H1 (cell line): Measurements from ENCODE around the gene SPPL2B. TPM values are rescaled to one million over a fixed set of nuclear protein-coding genes. Genes with fewer than 3 reads are reported as not detected.

Experiments used
- CREB1 ChIP-seq: IDR thresholded peaks from 2 replicates; pipeline ENCODE4 v1.6.1; 2012; ENCODE audit warnings: inconsistent platforms
- EZH2 ChIP-seq: fragments of 200-600 bp; sonication (generic); IDR thresholded peaks from 2 replicates; pipeline ENCODE4 v1.7.1; 2012; ENCODE audit warnings: low read depth, mild to moderate bottlenecking, moderate library complexity, low read length, inconsistent platforms; ENCODE audit not compliant: severe bottlenecking
- RNF2 ChIP-seq: fragments of 200-900, 300-1000 bp; sonication (generic); IDR thresholded peaks from 2 replicates; pipeline ENCODE4 v1.7.1; 2016; ENCODE audit warnings: borderline replicate concordance, low read depth, mild to moderate bottlenecking, antibody characterized with exemption, low read length; ENCODE audit not compliant: poor library complexity, severe bottlenecking; ENCODE audit errors: missing control alignments
- polyA plus RNA-seq, 7 experiments: library from polyadenylated mRNA; depleted of rRNA in 3 of 7; stranded (reverse) in 5 of 7; unstranded in 2 of 7; fragments of >200 nt in 5 of 7; fragments of 200-250 nt in 2 of 7; gene quantifications; 1 replicate in 5 of 7; 2 replicates in 1 of 7; 4 replicates in 1 of 7; pipeline versions ENCODE4 v1.2.1 to v1.2.3, GENCODE V29; 2011 to 2013; ENCODE audit warnings: missing spikeins in 2 of 7, mixed read lengths in 2 of 7
- total RNA-seq: library from RNA; stranded (reverse); fragmentation: NEBNext Ultra II Directional; extraction: Animal tissue kit (Norgen Biotek cat#: 25700); gene quantifications from 2 replicates; pipeline ENCODE4 v1.2.1, GENCODE V29; 2021

Gene SPPL2B
- total and polyA plus RNA-seq, 2 of the 8 experiments (the other 6 are each of a cell fraction or from before 2014, with no cell fraction given): 34.8 to 55.7 TPM

DNA sequence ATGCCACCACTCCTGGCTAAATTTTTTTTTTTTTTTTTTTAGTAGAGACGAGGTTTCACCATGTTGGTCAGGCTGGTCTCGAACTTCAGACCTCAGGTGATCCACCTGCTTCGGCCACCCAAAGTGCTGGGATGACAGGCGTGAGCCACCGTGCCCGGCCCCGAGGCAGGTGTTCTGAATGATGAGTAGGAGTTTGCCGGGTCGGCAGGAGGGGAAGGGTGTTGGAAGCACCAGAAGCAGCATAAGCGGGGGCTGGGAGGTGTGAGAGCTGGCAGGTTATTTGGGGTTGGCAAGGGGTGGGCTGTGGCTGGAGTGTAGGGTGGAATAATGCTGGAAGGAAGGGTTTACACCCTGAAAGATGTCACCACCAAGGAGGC, 1.8 kb downstream of the SPPL2B start (continued):
- TF ChIP-seq EZH2: no peak
- TF ChIP-seq CREB1: no peak
- TF ChIP-seq RNF2: no peak
